NCI-H524 treated with DMSO at 0.1 percent for 48 hours (cell line): Measurements from ENCODE around the gene CLRN3.

Experiments used
- DNase-seq: peaks from one replicate; lab custom pipeline; 2025; lab: John Stamatoyannopoulos, UW

Gene CLRN3

GRCh38 chr10:127845756-127846155, 47.0 kb downstream of the CLRN3 start:
- no peak for DNase-seq

- no peak for DNase-seq
Observed at GRCh38 chr10:127840884-127841283, 51.9 kb downstream of the CLRN3 start.

- no peak for DNase-seq
Observed at GRCh38 chr10:127836966-127837365, 55.8 kb downstream of the CLRN3 start.

- DNase-seq = no peak
Observed at GRCh38 chr10:127836176-127836575, 56.6 kb downstream of the CLRN3 start.

GRCh38 chr10:127834791-127835190, 58.0 kb downstream of the CLRN3 start:
- no peak for DNase-seq

- no peak for DNase-seq
Observed at GRCh38 chr10:127834221-127834620, 58.5 kb downstream of the CLRN3 start.

- no peak for DNase-seq
Observed at GRCh38 chr10:127833804-127834203, 58.9 kb downstream of the CLRN3 start.

GRCh38 chr10:127832501-127832900, 60.2 kb downstream of the CLRN3 start:
- no peak for DNase-seq

GRCh38 chr10:127830414-127830813, 62.3 kb downstream of the CLRN3 start:
- DNase-seq = no peak
